OCI-LY1 (cell line): ENCODE results near the gene HTRA3.

Experiments used
- H2AFZ ChIP-seq: fragments of 200-600 bp; sonication (generic), shearing (Covaris generic); 2 replicates; pipeline ENCODE4 v1.6.0; 2014; ENCODE audit warnings: antibody characterized with exemption, mild to moderate bottlenecking, low read length
- H3F3A ChIP-seq: fragments of 200-600 bp; sonication (generic), shearing (Covaris generic); 2 replicates; pipeline ENCODE4 v1.6.0; 2014; ENCODE audit warnings: mild to moderate bottlenecking, antibody characterized with exemption, low read length, moderate library complexity; ENCODE audit not compliant: insufficient read depth
- H3K27ac ChIP-seq: fragments of 200-600 bp; sonication (generic); 2 replicates; pipeline ENCODE4 v1.5.1; 2014; ENCODE audit warnings: low read length, mixed run types, mild to moderate bottlenecking, low read depth; ENCODE audit not compliant: poor library complexity, severe bottlenecking
- H3K27me3 ChIP-seq: fragments of 200-600 bp; sonication (generic); 2 replicates; pipeline ENCODE4 v1.6.0; 2014; ENCODE audit warnings: antibody characterized with exemption, mild to moderate bottlenecking, low read length, moderate library complexity; ENCODE audit not compliant: insufficient read depth
- H3K36me3 ChIP-seq: fragments of 200-600 bp; sonication (generic); 2 replicates; pipeline ENCODE4 v1.6.1; 2014; ENCODE audit warnings: mild to moderate bottlenecking, antibody characterized with exemption, low read length, moderate library complexity, mixed read lengths; ENCODE audit not compliant: insufficient read depth
- H3K4me1 ChIP-seq: fragments of 200-600 bp; sonication (generic); 2 replicates; pipeline ENCODE4 v1.5.1; 2014; ENCODE audit warnings: mild to moderate bottlenecking, low read length, moderate library complexity; ENCODE audit not compliant: insufficient read depth, severe bottlenecking
- H3K4me2 ChIP-seq: fragments of 200-600 bp; sonication (generic), shearing (Covaris generic); 2 replicates; pipeline ENCODE4 v1.6.1; 2014; ENCODE audit warnings: low read length
- H3K4me3 ChIP-seq: fragments of 200-600 bp; sonication (generic); 2 replicates; pipeline ENCODE4 v1.5.1; 2014; ENCODE audit warnings: low read length, low read depth, mild to moderate bottlenecking, mixed read lengths; ENCODE audit not compliant: poor library complexity, severe bottlenecking
- H3K79me2 ChIP-seq: fragments of 200-600 bp; shearing (Covaris generic); 2 replicates; pipeline ENCODE4 v1.6.1; 2016; ENCODE audit warnings: mixed run types, low read length, mixed read lengths; ENCODE audit not compliant: insufficient read depth
- H3K9ac ChIP-seq: fragments of 200-600 bp; sonication (generic), shearing (Covaris generic); 2 replicates; pipeline ENCODE4 v1.6.1; 2014; ENCODE audit warnings: mild to moderate bottlenecking, low read length, mixed read lengths
- H3K9me2 ChIP-seq: fragments of 200-600 bp; sonication (generic), shearing (Covaris generic); 2 replicates; pipeline ENCODE4 v1.6.1; 2014; ENCODE audit warnings: low read depth, mild to moderate bottlenecking, low read length, mixed read lengths
- H3K9me3 ChIP-seq: fragments of 200-600 bp; shearing (Covaris generic); 2 replicates; pipeline ENCODE4 v1.6.1; 2014; ENCODE audit warnings: low read length, mixed read lengths
- H4K20me1 ChIP-seq: fragments of 200-600 bp; sonication (generic), shearing (Covaris generic); 2 replicates; pipeline ENCODE4 v1.6.0; 2016; ENCODE audit warnings: mild to moderate bottlenecking, low read length; ENCODE audit not compliant: insufficient read depth
- EZH2 ChIP-seq: fragments of 200-600 bp; sonication (generic), shearing (Covaris generic); IDR thresholded peaks from 2 replicates; pipeline ENCODE4 v1.8.0; 2017; ENCODE audit warnings: borderline replicate concordance, mixed run types, mild to moderate bottlenecking, antibody characterized with exemption, low read length, moderate library complexity, mixed read lengths
- TF ChIP-seq, protein P1 (sequence below): fragments of 200-600 bp; sonication (generic), shearing (Covaris generic); IDR thresholded peaks from 2 replicates; pipeline ENCODE4 v1.5.1; 2017; ENCODE audit warnings: mild to moderate bottlenecking, antibody characterized with exemption, low read length, moderate library complexity, mixed read lengths

The HTRA3 gene

DNA sequence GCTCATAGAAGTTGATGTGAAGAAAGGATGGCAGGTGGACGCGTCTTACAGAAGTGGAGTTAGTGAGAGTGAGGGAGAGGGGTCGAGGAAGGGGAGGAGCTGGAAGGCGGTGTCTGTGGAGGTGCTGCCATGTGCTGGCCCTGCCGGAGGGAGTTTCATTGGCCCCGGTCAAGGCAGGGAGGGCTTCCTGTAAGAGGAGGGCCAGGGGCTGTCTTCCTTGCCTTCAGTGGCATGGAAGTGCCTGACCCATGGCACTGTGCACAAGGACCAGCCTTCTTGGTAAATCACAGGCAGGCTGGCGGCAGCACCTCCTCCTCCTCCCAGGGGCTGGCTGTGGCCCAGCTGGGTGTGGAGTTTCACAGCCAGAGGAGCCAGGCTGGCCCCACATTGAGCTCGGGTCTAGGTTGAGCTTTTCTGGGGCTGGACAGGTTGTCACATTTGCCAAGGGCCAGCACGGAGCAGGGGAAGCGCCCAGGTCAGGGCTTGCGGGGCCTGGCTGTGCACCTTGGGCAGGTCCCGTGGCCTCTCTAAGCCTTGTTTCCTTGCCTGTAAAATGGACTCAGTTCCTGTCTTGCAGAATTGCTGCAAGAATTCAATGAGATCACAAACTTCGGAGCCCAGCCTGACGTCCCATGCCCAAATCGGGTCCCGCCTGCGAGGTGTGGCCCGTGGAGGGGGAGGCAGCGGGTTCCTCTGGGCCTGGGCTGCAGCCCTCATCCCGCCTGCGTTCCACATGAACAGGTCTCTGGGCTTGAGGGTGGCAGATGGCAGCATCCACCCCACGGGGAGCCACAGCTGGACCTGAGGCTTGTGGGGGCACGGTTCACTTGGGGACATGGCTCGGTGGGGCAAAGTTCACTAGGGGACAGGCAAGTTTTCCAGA is 7.0 kb downstream of the HTRA3 start:
- no peak overlapping the region for H3K27ac ChIP-seq
- TF ChIP-seq, protein P1, sequence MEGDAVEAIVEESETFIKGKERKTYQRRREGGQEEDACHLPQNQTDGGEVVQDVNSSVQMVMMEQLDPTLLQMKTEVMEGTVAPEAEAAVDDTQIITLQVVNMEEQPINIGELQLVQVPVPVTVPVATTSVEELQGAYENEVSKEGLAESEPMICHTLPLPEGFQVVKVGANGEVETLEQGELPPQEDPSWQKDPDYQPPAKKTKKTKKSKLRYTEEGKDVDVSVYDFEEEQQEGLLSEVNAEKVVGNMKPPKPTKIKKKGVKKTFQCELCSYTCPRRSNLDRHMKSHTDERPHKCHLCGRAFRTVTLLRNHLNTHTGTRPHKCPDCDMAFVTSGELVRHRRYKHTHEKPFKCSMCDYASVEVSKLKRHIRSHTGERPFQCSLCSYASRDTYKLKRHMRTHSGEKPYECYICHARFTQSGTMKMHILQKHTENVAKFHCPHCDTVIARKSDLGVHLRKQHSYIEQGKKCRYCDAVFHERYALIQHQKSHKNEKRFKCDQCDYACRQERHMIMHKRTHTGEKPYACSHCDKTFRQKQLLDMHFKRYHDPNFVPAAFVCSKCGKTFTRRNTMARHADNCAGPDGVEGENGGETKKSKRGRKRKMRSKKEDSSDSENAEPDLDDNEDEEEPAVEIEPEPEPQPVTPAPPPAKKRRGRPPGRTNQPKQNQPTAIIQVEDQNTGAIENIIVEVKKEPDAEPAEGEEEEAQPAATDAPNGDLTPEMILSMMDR, result no peak
- no peak for TF ChIP-seq EZH2
- H3K79me2 ChIP-seq, result no peaks in the 10 kb centered on the region
- H4K20me1 ChIP-seq, result no peaks in the 10 kb centered on the region
- H3F3A ChIP-seq, result no peaks in the 10 kb centered on the region
- H3K9ac ChIP-seq, result no peak overlapping the region
- no peak overlapping the region for H3K4me2 ChIP-seq
- no peaks in the 10 kb centered on the region for H3K36me3 ChIP-seq
- H2AFZ ChIP-seq, result no peak overlapping the region
- H3K4me3 ChIP-seq, result no peak overlapping the region
- H3K27me3 ChIP-seq, result no peaks in the 10 kb centered on the region
- no peaks in the 10 kb centered on the region for H3K9me3 ChIP-seq
- H3K9me2 ChIP-seq, result no peaks in the 10 kb centered on the region
- H3K4me1 ChIP-seq, result no peaks in the 10 kb centered on the region

DNA sequence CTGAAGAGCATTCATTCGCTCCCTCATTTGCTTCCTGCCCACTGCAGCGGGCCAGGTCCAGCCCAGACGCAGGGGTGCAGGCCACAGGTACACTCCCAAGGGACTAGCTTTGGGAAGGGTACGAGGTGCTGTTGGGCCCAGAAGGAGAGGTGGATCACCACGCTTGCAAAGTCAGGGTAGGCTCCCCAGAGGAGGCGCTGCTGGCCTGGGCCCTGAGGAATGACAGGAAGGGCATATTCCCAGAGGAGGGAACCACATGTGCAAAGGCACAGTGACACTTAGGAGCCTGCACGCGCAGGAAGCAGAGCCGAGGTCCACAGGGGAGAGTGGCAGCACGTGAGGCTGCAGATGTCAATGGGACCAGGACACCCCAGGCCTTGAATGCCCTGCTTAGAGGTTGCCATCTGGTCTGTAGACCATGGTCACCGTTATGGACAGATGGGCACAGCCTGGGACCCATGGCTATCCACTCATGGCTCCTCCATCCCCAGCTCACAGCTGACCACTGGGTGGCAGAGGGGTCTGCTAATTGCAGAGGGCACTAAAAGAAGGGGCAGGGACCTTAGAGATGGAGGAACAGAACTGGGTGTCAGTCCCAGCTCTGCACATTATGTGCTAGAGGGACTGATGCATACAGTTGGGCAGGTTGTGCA is 7.9 kb downstream of the HTRA3 start:
- Histone ChIP-seq H3K27ac (no peak overlapping the region), H3F3A (no peaks in the 10 kb centered on the region), H3K4me3 (no peak overlapping the region), H3K9me3 (no peaks in the 10 kb centered on the region), H2AFZ (no peak overlapping the region), H3K27me3 (peaks cover 3% of the 10 kb centered on the region; the same call in 1 of the 2 replicates), H3K36me3 (no peaks in the 10 kb centered on the region), H4K20me1 (no peaks in the 10 kb centered on the region), H3K4me1 (no peaks in the 10 kb centered on the region), H3K4me2 (no peak overlapping the region), H3K9me2 (no peaks in the 10 kb centered on the region), H3K9ac (no peak overlapping the region), H3K79me2 (no peaks in the 10 kb centered on the region)
- TF ChIP-seq, protein P1, result no peak
- no peak for TF ChIP-seq EZH2

DNA sequence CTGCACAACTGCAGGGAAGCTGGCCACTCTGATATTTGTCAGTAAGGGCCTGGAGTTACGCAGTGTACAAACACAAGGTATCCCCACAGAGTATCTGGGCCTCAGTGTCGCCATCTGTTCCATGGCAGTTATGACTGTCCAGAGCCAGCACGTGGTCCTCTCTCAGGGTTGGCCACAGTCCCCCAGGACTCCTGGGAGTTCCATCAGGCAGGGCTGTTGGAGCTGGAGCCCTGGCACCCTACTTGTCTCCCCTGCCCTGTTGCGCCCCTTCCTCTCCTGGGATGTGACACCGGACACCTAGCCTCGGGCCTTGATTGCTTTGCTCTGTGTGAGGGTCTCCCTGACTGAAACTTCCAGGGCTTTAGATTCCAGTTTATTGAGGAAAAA is 8.4 kb downstream of the HTRA3 start:
- Histone ChIP-seq H3K9me2 (no peaks in the 10 kb centered on the region), H3K4me1 (no peaks in the 10 kb centered on the region), H3K9ac (no peak overlapping the region), H2AFZ (no peak overlapping the region), H3F3A (no peaks in the 10 kb centered on the region), H3K27ac (no peak overlapping the region), H3K79me2 (no peaks in the 10 kb centered on the region), H3K36me3 (no peaks in the 10 kb centered on the region), H4K20me1 (no peaks in the 10 kb centered on the region), H3K4me3 (no peak overlapping the region), H3K27me3 (peaks cover 4% of the 10 kb centered on the region; the same call in 1 of the 2 replicates), H3K4me2 (no peak overlapping the region), H3K9me3 (no peaks in the 10 kb centered on the region)
- TF ChIP-seq, protein P1, result no peak
- TF ChIP-seq EZH2, result no peak
